GM19099 (cell line): ENCODE results near the gene ZNF560.

Experiments used
- POLR2A ChIP-seq: IDR thresholded peaks from 3 replicates; pipeline ENCODE4 v1.6.1; 2011; ENCODE audit warnings: low read depth; ENCODE audit not compliant: insufficient read length; ENCODE audit errors: extremely low read depth

ZNF560 gene

GRCh38 chr19:9498183-9498902 lies at the start of gene ZNF560:
Gene ZNF560 (minus strand): TSS chr19:9498616. CDS start chr19:9475313, 23,303 bp downstream.
- no peak for TF ChIP-seq POLR2A

- TF ChIP-seq POLR2A, result no peak
Observed at GRCh38 chr19:9547870-9548269, 49.5 kb upstream of the ZNF560 start.

- peak; percentile 54 for TF ChIP-seq POLR2A
Observed at GRCh38 chr19:9538183-9539058, 40.0 kb upstream of the ZNF560 start, which contains the start of gene ZNF426. Gene ZNF426 (minus strand): TSS chr19:9538645. CDS start chr19:9536232, 2,413 bp downstream.

GRCh38 chr19:9535934-9536333 lies 37.5 kb upstream of the ZNF560 start:
- TF ChIP-seq POLR2A, result no peak

GRCh38 chr19:9531933-9532332 lies 33.5 kb upstream of the ZNF560 start:
- no peak for TF ChIP-seq POLR2A

- TF ChIP-seq POLR2A, result no peak
Observed at GRCh38 chr19:9528757-9529336, 30.4 kb upstream of the ZNF560 start.

- no peak for TF ChIP-seq POLR2A
Observed at GRCh38 chr19:9523885-9524474, 25.6 kb upstream of the ZNF560 start.

- TF ChIP-seq POLR2A, result no peak
Observed at GRCh38 chr19:9507285-9507684, 8.9 kb upstream of the ZNF560 start.

- TF ChIP-seq POLR2A, result no peak
Observed at GRCh38 chr19:9500796-9501195, 2.4 kb upstream of the ZNF560 start.

GRCh38 chr19:9494096-9494495 lies 4.3 kb downstream of the ZNF560 start:
- TF ChIP-seq POLR2A, result no peak

- TF ChIP-seq POLR2A, result no peak
Observed at GRCh38 chr19:9487016-9487415, 11.4 kb downstream of the ZNF560 start.

GRCh38 chr19:9485140-9485539 lies 13.3 kb downstream of the ZNF560 start:
- no peak for TF ChIP-seq POLR2A

GRCh38 chr19:9474975-9475374 lies 23.4 kb downstream of the ZNF560 start:
- no peak for TF ChIP-seq POLR2A

GRCh38 chr19:9467161-9467560 lies 31.3 kb downstream of the ZNF560 start:
- TF ChIP-seq POLR2A, result no peak

- no peak for TF ChIP-seq POLR2A
Observed at GRCh38 chr19:9461938-9462337, 36.5 kb downstream of the ZNF560 start.
